ENCODE measurements around the gene ADARB2.

Gene ADARB2

GRCh38 chr10:1600861-1601260 is 136.5 kb downstream of the ADARB2 start:
- TF ChIP-seq CTCF (IDR thresholded peaks at IDR 0.05; ENCODE audit: borderline replicate concordance, insufficient read depth, low read depth, low read length) = no peak

GRCh38 chr10:1598393-1599153 is 138.8 kb downstream of the ADARB2 start:
- no peak for TF ChIP-seq CTCF (IDR thresholded peaks at IDR 0.05; ENCODE audit: borderline replicate concordance, insufficient read depth, low read depth, low read length)
- H3K4me3 ChIP-seq (ENCODE audit: low read depth, low read length) = no peak overlapping the region

More at GRCh38 chr10:1600861-1601260, 136.5 kb downstream of the ADARB2 start:
- no peak overlapping the region for H3K4me3 ChIP-seq (ENCODE audit: low read depth, low read length)

GRCh38 chr10:1597370-1598146 is 139.8 kb downstream of the ADARB2 start:
- no peak overlapping the region for H3K4me3 ChIP-seq (ENCODE audit: low read depth, low read length)
- no peak for TF ChIP-seq CTCF (IDR thresholded peaks at IDR 0.05; ENCODE audit: borderline replicate concordance, insufficient read depth, low read depth, low read length)

- TF ChIP-seq CTCF (IDR thresholded peaks at IDR 0.05; ENCODE audit: borderline replicate concordance, insufficient read depth, low read depth, low read length) = no peak
- H3K4me3 ChIP-seq (ENCODE audit: low read depth, low read length) = no peak overlapping the region
Measured at GRCh38 chr10:1596482-1597099, 140.7 kb downstream of the ADARB2 start.

- H3K4me3 ChIP-seq (ENCODE audit: low read depth, low read length) = no peak overlapping the region
- no peak for TF ChIP-seq CTCF (IDR thresholded peaks at IDR 0.05; ENCODE audit: borderline replicate concordance, insufficient read depth, low read depth, low read length)
Measured at GRCh38 chr10:1595726-1596125, 141.6 kb downstream of the ADARB2 start.

GRCh38 chr10:1595242-1595600 is 142.1 kb downstream of the ADARB2 start:
- TF ChIP-seq CTCF (IDR thresholded peaks at IDR 0.05; ENCODE audit: borderline replicate concordance, insufficient read depth, low read depth, low read length) = no peak
- no peak overlapping the region for H3K4me3 ChIP-seq (ENCODE audit: low read depth, low read length)

Data from GM12875 (cell line).